Sigmoid colon (tissue), 4 donors: ENCODE measurements around the gene HMCN1.

Experiments used
- CTCF ChIP-seq, 4 experiments: fragments of 450-650 bp in 3 of 4; fragments of 200-600 bp in 1 of 4; IDR thresholded peaks; one replicate each; pipeline ENCODE4 v1.5.1; 2016 to 2019; ENCODE audit warnings: antibody characterized with exemption in 4 of 4, mild to moderate bottlenecking in 3 of 4, moderate library complexity in 2 of 4
- POLR2A ChIP-seq, 2 donors: fragments of 450-650 bp; IDR thresholded peaks; one replicate each; pipeline ENCODE4 v1.6.1; 2016; ENCODE audit warnings: antibody characterized with exemption in 2 of 2, mild to moderate bottlenecking in 2 of 2, moderate library complexity in 2 of 2
- POLR2AphosphoS5 ChIP-seq, 4 donors: sonication (generic); formaldehyde crosslinking; IDR thresholded peaks; one replicate each; pipeline ENCODE4 v1.6.1; 2017; ENCODE audit warnings: antibody characterized with exemption in 4 of 4

GRCh38 chr1:186236921-186237320 lies 502.7 kb downstream of the HMCN1 start:
- TF ChIP-seq CTCF (IDR thresholded peaks at IDR 0.05) (no peak), POLR2A (IDR thresholded peaks at IDR 0.05) (no peak), POLR2AphosphoS5 (IDR thresholded peaks at IDR 0.05) (no peak)
